Occipital lobe (tissue), 3 donors: ENCODE data around the gene PDE6A. TPM values are rescaled to one million over a fixed set of nuclear protein-coding genes. Genes with fewer than 3 reads are reported as not detected.

ENCODE experiments used
- DNase-seq: peaks from one replicate; lab custom pipeline; 2025; lab: John Stamatoyannopoulos, UW
- small RNA-seq: library from RNA; depleted of rRNA; stranded (forward); fragments of <200 nt; gene quantifications from one replicate; pipeline ENCODE3, GENCODE V24; 2014
- total RNA-seq: library from RNA; depleted of rRNA; stranded (reverse); fragments of >200 nt; gene quantifications from one replicate; pipeline ENCODE4 v1.2.3, GENCODE V29; 2014

Gene PDE6A
- total RNA-seq, 1 donor from 2014 or later, result not detected

DNA sequence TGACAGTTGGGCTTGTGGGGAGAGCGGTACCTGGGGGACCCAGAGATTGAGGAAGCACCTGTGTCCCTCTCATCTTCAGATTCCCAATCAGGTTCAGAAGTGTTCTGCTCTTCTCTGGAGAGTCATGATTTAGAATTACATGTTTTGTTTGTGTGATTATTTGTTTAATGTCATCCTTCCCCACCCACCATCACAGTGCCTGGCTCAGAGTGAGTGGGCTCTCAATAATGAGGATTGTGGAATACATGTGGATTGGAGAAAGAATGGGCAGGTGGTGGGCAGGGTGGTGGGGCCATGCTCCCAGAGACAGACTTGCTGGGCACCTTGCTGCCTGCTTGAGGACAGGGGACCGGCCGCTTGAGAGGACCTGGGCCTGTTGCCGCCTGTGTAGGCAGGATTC lies 126.5 kb downstream of the PDE6A start:
- no peak for DNase-seq

DNA sequence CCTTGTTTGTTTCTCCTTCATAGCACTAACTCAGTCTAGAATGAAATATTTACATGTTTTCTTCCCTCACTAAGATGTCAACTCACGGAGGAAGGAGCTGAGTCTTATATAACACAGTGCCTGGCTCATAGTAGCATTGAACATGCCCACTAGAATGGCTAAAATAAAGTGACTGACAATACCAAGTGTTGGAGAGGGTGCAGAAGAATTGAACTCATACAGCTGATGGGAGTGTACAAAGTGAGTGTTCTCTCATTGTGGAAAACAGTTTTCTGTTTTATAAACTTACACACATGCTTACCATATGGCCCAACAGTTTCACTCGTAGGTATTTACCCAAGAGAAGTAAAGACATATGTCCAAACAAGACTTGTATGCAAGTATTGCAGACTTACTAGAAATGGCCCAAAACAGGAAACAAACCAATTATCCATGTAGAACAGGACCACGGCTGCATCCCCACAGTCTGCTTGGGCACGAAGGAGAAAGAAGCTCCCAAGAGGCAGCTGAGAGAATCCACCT lies 127.0 kb downstream of the PDE6A start:
- DNase-seq, result no peak

DNA sequence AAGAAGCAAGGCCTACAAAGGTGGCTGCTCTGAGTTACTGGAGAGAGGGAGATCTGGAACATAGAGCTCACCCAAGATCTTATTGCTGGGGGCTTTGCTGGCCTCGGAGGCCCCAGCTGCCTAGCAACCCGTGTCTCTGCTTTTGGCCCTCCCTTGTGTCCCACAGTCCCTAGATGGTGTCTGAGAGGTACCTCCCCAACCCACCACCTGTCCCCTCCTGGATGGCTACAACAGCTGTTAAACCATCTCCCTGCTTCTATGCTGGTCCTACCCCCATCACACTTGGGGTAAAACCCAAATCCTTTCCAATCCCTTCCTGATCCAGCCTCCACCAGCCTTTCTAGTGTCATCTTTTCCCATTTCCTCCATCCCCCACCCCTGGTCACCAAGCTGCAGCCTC lies 127.9 kb downstream of the PDE6A start:
- no peak for DNase-seq

DNA sequence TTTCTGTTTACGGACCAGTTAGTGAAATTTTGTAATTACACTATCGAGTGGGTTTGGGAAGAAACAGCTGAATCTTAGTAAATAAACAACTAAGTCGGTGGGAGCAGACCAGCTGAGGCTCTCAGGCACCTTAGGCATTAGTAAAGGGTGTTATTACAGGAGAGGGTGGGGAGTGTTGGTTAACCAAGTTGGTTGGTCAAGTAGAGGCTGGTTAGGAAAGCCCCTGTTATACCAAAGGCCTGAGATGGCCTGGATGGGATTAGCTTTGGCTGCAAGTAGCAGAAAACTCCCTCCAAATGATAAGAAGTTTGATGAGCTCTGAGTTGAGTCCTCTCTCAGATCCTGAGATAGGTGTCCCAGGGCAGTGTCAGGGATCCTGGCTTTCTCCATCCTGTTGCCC lies 133.1 kb downstream of the PDE6A start:
- DNase-seq, result no peak

DNA sequence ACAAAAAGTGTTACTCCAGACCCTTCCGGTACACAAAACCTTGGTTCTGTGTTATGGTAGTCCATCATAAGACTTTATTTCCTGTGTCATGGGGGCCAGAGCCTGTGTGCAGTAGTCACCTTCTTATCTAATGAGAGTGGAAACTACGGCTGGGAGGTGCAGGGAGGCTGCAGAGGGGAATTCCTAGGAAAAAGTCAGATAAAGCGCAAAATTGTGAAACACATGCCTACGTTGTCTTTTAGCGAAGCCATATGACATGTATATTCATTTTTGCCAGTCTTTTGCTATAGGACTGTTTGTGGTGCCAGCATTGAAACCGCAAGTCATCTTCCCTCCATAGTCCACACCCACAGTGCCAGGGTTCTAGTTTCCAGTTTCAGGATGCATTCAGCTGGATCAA lies 133.7 kb downstream of the PDE6A start:
- DNase-seq, result no peak

DNA sequence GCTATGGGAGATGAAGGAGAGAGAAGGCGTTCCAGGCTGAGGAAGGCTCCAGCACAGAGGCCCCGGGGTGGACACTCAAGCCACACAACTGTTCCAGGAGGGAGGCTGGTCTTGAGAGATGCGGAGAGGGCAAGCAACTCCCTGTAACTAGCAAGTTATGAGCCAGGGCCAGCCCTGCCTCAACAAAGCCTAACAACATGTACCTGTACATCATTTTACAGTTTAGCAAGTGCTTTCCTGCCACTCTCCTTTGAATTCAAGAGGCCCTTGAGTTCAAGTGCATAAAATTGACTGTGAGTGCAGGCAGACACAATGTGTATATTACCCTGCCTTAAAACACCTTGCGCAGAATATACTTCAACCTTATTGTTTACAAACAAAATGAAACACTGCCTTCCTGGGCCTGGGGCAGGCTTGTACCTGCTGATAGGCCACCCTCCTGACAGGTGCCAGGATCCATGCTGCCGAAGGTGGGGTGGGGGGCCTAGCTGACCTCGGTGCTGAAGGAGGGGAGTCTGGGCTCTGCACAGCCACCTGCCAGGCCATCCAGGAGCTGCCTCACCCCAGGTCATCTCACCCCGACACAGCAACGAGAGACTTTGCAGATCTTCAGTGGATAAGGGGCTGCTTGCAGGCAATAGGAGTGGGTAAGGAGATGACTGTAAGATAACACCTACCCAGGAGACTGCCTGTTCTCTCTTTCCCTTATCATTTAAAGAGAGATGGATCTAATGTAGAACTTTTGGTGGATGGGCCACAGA lies 134.5 kb downstream of the PDE6A start:
- DNase-seq, result no peak

DNA sequence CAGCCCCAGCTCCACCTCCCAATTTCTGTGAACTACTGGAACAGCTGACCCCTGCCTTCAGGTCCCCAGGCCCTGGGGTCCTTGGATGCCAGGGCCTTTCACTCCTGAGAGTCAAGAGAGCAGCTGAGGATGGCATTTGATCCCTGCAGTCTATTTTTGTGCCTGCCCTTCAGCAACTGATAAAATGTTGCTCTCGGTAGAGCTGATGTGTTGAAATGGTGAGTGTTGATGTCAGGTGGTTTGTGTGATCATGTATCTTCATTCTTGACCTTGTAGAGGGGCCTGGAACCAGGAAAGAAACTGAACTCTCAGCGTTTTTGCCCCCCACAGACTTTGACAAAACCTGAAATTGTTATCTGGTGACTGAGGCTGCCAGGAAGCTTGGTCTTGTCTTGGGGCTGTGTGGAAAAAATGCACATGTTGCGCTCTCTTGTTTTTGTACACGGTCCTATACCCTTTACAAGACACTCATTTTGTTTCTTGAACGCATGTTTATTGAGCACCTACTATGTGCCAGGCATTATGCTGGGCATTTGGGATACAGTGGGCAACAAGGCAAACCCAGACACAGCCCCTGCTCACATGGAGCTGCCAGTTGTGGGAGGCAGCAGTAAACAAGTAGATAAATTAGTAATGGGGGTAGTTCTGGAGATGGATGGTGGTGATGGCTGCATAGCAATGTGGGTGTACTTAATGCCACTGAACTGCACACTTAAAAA lies 136.2 kb downstream of the PDE6A start:
- DNase-seq, result no peak

Small RNAs within 50 kb of the gene (small RNA-seq; reads per million reads assigned to genes)
- gene RF00019, result not detected

Other genes starting within 250 kb of the PDE6A start
- 0.47 TPM for gene PPARGC1B, start 214.5 kb downstream of the PDE6A start, total RNA-seq
- 13.6 TPM for gene SLC26A2, start 16.0 kb upstream of the PDE6A start, total RNA-seq
- 5.1 TPM for gene TIGD6, start 55.9 kb upstream of the PDE6A start, total RNA-seq
- 19.8 TPM for gene HMGXB3, start 55.9 kb upstream of the PDE6A start, total RNA-seq
- 8.3 TPM for gene CSF1R, start 141.8 kb upstream of the PDE6A start, total RNA-seq
- gene PDGFRB, start 211.1 kb upstream of the PDE6A start, total RNA-seq, result 13.7 TPM
- not detected for gene CDX1, start 222.0 kb upstream of the PDE6A start, total RNA-seq
- gene SLC6A7, start 245.3 kb upstream of the PDE6A start, total RNA-seq, result 0.62 TPM